LoVo (cell line): Measurements from ENCODE around the gene SCAMP5.

Source experiments
- DNase-seq: peaks from one replicate; pipeline ENCODE4 v3.0.0-alpha.2; 2016; ENCODE audit warnings: low spot score

The SCAMP5 gene

DNA sequence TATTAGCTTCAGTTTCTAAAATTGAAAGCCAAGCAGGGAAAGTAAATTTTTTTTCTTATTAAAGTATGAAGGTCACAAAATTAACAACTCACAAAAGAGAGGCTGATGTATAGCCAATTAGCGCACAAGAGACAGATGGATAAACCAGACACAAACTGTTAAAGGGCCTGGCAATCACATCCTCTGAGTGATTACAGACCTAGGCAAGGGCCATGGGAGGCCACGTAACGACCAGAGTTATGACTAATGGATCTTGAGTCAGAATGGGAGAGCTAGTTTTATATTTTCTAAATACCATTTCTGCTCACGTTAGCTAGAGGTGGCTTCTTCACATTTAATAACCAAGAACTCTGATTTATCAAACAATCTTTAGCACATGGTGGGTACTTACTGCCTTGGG lies 17.8 kb upstream of the SCAMP5 start:
- DNase-seq, result no peak

DNA sequence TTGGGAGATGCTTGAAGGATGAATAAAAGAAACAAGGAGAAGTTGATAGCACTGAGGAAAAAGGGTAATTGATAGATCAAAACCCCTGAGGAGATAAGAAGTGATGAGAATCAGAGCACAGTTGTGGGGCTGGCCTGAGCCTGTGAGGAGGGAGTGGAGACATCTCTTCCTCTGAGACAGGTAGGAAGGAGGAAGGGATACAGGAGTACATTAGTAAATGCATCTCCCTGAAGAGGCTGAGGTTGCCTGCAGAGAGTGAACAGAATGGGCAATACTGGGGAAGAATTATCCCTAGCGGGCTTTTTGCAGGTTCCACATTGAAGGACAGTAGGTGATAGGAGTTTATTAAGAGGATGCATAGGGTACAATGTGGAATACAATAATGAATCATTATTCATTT lies 17.3 kb upstream of the SCAMP5 start:
- DNase-seq, result no peak

DNA sequence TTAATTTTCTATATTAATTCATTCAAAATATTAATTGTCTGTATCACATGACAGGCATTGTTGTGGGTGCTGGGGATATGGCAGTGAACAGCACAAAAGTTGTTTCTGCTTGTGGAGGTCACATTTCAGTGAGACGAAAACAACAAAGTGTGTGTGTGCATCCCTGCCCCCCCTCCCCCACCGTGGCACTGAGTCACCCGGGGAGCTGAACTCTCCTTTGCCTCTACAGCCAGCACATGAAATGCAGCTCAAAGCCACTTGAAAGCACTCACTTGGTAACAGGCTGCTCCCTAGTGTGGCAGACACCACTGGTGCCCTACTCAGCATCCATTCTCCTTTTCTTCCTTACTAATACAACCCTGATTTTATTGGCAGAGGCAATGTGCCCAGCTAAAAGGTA lies 16.9 kb upstream of the SCAMP5 start:
- no peak for DNase-seq

DNA sequence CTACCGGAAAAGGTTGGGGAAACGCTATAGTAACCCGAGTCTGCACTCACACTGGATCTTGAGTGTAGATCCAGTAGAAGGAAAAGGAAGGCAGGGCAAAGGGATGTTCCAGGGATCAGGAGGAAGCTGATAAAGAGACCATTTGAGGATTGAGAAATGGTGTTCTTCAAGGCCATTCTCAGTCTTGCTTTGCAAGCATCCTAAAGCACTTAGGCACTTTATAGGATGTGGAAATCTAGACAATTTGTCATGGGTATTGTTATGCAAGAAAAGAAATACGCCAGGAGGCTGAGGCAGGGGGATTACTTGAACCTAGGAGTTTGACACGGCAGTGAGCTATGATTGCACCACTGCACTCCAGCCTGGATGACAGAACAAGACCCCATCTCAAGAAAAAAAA lies 13.2 kb upstream of the SCAMP5 start:
- no peak for DNase-seq

DNA sequence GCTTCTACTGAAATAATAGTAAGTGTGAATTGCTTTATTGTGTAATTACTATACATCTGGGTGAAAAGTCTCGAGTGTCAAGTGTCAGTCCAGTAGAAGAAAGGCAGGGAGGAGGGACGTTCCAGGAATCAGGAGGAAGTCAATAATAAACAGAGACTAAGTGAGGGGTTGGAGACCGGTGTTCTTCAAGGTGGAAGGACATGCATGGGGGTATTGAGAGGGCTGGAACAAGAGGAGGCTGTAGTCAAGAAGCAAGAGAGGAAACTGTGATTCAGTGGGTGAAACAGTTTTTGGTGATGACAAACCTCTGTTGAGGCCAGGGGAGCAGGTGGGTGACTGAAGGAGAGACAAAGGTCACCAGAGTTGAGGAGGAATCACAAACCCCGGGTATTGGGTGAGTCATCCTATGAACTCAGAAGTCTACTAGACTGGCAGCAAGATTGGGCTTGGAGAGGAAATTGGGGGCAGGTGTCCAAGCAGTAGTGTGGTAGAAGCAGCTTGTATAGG lies 11.6 kb upstream of the SCAMP5 start:
- peak; percentile 32 for DNase-seq

- DNase-seq, result peak; percentile 50
These were observed 7.2 kb upstream of the SCAMP5 start for GRCh38 chr15:74988007-74988800.

DNA sequence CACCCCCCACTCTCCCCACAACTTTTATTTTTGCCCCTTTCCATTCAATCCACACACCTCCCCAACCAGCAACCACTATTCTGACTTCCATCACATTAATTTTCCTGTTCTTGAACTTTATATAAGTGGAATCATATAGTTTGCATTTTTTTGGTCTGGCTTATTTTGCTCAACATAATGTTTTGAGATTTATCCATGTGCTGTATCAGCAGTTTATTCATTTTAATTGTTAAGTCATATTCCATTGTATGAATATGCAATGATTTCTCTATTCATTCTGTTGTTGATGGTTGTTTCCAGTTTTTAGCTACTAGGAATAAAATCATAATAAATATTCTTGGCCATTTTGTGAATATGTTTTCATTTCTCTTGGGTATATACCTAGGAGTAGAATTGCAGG lies 5.8 kb upstream of the SCAMP5 start:
- no peak for DNase-seq

DNA sequence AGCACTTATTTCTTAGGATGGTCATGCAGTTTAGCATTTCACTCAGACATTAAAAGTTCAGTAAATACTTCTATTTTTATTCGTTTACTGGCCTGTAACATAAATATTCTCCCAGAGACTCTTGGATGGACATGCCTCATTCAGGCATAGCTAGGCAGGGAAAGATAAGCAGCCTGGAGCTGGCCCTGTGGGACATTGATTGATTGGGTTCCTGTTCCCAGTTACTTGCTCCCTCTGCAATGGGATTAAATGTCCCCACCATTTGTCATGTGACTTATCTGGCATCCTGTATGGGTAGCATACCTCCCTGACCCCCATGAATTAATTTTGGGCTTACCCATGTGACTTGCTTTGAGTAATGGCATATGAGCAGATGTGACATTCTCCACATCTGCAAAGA lies 2.7 kb upstream of the SCAMP5 start:
- DNase-seq, result no peak

DNA sequence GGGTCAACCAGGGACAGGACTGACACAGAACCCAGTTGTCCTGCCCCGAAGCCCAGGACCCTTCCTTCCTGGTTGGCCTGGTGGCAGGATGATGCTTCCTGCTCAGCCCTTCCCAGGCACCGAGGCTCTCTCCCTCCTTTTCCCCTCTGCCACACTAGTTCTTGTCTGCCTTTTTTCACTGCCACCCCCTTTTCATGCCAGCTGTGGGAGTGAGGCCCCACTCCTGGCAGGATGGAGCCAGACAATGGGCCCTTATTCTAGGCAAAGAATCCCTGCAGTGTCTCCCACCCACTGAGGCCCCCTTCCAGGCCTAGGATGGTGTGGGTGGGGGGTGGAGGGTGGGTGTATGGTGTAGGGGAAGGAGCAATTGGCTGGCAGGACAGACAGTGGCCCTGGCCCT lies 1.1 kb upstream of the SCAMP5 start:
- no peak for DNase-seq

- DNase-seq, result no peak
These were observed 678 bp upstream of the SCAMP5 start for GRCh38 chr15:74994685-74995084.

DNA sequence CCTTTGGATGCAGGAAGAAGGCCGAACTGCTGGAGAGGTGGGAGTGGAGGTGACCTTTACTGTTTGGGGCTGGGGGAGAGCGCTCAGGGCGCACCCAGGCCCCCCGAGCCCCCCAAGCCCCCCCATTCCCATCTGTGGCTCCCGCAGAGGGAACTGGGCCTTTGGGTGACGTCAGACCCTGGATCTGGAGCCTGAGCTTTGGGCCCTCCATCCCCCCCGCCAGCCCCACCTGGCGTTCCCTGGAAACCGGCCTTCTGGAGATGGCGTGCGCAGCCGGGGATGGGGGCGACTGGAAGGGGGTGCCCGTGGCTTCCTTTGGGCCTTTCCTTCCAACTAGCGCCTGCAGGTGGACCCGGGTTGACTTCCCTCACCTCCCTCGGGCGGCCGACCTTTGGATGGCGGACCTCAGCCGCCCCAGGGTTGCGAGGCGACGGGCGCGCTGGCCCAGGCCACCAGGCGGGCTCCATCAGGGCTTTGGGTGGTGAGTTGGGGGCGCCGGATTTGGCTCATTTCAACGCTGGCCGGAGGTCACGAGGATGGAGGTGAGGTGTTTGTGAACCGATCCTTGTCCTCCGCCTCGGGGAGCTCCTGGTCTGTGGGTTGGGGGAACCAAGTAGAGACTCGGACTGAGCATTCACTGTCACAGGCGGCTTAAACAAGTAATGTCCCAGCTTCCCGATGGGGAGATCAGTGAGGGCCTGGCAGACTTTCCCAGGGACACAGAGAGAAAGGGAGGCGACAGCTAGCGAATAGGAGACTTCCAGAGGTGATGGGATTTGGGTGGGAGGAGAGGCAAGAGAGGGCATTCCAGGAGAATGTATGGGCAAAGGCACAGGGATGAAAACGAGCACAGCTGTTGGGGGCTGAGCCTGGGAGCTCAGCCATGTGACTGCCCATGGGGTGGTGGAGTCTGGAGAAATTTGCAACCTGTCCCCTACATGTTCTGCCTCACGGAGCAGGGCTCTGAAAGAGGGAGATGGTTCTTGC lies 709 bp downstream of the SCAMP5 start:
- DNase-seq, result no peak

DNA sequence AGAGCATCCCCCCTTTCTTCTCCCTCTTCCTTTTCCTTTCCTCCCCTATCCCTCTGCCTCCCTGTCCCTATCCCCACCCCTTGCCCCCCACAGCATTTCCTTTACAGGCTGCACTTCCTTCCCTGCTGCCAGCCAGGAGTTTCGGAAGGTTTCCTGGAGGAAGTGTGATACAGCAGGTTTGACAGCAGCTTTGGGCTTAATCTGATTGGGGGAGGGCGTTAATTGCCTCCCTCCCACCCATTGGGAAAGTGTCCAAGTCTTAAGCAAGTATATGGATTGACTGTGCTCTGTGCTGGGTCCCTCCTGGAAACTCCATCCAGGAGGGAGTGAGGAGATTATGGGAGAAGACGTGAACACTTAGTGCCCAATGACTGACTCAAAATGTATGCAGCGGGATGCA lies 1.8 kb downstream of the SCAMP5 start:
- DNase-seq, result no peak

DNA sequence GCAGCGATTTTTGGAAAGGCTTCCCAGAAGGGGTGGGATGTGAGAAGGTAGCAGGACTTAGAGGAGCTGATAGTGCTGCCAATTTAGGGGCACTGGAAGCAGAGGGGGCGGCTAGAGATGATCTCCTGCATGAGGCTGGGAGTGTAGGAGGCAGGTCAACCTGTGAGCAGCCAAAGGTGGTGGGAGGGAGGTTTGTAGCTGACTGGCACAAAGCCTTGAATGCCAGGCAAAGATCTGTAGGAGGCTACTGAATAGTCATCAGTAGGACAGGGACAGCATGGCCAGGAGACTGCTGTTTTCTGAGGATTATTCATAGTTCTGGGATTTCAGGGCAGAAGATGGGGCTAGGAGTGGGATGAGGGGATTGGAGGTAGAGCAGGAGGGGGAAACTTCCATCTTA lies 2.2 kb downstream of the SCAMP5 start:
- DNase-seq, result no peak

- no peak for DNase-seq
These were observed 5.9 kb downstream of the SCAMP5 start for GRCh38 chr15:75001310-75001709.

GRCh38 chr15:75002398-75002797 lies 7.0 kb downstream of the SCAMP5 start:
- no peak for DNase-seq

- DNase-seq, result no peak
These were observed 11.9 kb downstream of the SCAMP5 start for GRCh38 chr15:75007216-75007615.

DNA sequence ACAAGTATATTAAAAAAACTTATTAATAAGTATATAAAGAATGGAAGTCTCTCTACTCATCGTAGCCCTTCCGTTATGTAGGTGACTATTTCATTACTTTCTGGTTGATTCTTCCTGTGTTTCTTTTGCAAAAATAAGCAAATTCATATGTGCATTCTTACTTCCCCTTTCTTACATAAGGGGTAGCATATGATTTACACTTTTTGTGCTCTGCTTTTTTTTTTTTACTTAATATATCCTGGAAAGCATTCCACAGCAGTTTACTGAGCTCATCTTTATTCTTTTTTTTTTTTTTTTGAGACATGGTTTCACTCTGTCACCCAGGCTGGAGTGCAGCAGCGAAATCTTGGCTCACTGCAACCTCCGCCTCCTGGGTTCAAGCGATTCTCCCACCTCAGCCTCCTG lies 12.9 kb downstream of the SCAMP5 start:
- no peak for DNase-seq

DNA sequence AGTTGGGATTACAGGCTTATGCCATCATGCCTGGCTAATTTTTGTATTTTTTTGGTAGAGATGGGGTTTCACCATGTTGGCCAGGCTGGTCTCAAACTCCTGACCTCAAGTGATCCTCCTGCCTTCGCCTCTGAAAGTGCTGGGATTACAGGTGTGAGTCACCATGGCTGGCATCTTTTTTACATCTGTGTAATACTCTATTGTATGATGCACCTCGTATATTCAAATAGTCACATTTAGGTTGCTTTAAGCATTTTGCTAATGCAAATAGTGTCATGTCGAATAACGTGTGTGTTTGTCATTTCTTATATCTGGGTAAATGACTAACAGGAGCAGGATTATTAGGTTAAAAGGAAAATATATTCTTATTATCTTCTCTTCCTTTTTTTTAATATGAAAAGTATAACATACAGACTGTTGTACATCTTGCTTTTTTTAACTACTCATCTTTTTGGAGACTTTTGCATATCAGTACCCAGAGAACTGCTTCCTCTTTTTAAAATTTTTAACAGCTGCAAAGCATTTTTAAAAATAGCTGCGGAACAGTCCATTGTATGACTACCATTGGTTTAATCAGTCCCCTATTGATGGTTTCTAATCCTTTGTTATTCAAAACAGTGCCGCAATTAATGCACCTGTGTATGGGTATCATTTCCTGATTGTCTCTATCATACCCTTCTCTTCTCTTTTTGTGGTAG lies 13.4 kb downstream of the SCAMP5 start:
- no peak for DNase-seq

- no peak for DNase-seq
These were observed 21.1 kb downstream of the SCAMP5 start for GRCh38 chr15:75016431-75016830.

DNA sequence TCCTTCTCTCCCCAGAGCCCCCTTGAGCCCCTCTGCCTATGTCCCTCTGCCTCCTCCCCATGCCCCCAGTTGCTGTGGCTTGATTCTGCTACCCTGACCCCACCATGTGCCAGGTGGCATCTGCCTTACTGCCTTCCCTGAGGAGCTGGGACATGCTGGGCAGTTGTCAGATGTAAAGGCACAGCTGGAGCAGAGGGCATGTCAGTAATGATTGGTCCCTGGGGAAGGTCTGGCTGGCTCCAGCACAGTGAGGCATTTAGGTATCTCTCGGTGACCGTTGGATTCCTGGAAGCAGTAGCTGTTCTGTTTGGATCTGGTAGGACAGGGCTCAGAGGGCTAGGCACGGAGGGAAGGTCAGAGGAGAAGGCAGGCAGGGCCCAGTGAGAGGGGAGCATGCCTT lies 24.6 kb downstream of the SCAMP5 start:
- DNase-seq, result no peak

GRCh38 chr15:75021341-75021740 lies 26.0 kb downstream of the SCAMP5 start:
- no peak for DNase-seq

- no peak for DNase-seq
These were observed 27.4 kb downstream of the SCAMP5 start for GRCh38 chr15:75022783-75023180.
